GM12875 (cell line): ENCODE data around the gene PDS5B.
"Not testable (repeated sequence)": the region's sequence is repeated elsewhere in the genome, so short reads cannot be mapped to it uniquely, and the experiment has no call there.

Source experiments
- H3K4me3 ChIP-seq: one replicate; pipeline ENCODE4 v1.5.1; 2011; ENCODE audit warnings: low read depth, low read length, control low read depth
- TF ChIP-seq, protein P1 (sequence below): IDR thresholded peaks from 2 replicates; pipeline ENCODE4 v1.5.1; 2011; ENCODE audit warnings: low read depth, mild to moderate bottlenecking, control low read depth, inconsistent platforms, low read length, moderate library complexity, borderline replicate concordance; ENCODE audit not compliant: insufficient read depth

Gene PDS5B

DNA sequence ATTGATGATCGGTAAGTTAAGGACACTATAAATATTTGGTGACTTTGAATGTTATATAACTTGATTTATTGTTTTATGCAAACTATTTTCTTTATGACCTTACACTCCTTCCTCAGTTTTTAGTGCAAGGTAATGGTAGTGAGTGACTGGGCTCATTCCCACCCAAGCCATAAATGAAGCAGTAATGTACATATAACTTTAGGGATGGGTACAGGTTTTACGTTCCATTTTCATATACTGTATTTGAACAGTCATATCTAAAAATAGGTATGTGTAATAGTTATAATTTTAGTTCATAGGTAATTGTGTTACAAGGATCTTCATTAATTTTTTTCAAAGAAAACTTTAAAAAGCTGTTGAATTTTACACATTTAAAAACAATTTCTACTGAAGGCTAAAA lies 101.0 kb downstream of the PDS5B start:
- H3K4me3 ChIP-seq, result no peak overlapping the region
- TF ChIP-seq, protein P1, sequence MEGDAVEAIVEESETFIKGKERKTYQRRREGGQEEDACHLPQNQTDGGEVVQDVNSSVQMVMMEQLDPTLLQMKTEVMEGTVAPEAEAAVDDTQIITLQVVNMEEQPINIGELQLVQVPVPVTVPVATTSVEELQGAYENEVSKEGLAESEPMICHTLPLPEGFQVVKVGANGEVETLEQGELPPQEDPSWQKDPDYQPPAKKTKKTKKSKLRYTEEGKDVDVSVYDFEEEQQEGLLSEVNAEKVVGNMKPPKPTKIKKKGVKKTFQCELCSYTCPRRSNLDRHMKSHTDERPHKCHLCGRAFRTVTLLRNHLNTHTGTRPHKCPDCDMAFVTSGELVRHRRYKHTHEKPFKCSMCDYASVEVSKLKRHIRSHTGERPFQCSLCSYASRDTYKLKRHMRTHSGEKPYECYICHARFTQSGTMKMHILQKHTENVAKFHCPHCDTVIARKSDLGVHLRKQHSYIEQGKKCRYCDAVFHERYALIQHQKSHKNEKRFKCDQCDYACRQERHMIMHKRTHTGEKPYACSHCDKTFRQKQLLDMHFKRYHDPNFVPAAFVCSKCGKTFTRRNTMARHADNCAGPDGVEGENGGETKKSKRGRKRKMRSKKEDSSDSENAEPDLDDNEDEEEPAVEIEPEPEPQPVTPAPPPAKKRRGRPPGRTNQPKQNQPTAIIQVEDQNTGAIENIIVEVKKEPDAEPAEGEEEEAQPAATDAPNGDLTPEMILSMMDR, result no peak

GRCh38 chr13:32695602-32696250 lies 109.5 kb downstream of the PDS5B start:
- no peak overlapping the region for H3K4me3 ChIP-seq
- TF ChIP-seq, protein P1, result no peak

DNA sequence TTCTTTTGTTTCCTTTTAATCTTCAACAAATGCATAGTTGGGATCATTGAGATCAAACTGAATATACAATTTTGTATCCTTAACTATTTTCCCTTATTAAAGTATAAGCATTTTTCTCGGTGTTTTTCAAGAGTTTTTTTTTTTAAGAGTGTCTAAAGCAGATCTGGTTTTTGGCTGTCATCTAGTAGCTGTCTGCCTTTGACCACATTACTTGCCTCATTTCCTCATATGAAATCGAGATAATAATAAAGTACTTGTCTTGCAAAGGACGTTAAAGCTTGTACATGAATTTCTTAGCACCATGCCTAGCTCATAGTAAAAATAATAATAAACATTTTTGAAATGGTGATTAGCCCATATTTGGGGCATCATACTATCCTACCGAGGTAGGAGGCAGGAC lies 121.2 kb downstream of the PDS5B start:
- TF ChIP-seq, protein P1, result no peak
- no peak overlapping the region for H3K4me3 ChIP-seq

- H3K4me3 ChIP-seq, result no peak overlapping the region
- TF ChIP-seq, protein P1, result no peak
Measured at GRCh38 chr13:32713397-32713796, 127.1 kb downstream of the PDS5B start.

- not testable (repeated sequence) for H3K4me3 ChIP-seq
Measured at GRCh38 chr13:32716201-32716600, 129.9 kb downstream of the PDS5B start.

- TF ChIP-seq, protein P1, result no peak
- no peak overlapping the region for H3K4me3 ChIP-seq
Measured at GRCh38 chr13:32720026-32720425, 133.8 kb downstream of the PDS5B start.

DNA sequence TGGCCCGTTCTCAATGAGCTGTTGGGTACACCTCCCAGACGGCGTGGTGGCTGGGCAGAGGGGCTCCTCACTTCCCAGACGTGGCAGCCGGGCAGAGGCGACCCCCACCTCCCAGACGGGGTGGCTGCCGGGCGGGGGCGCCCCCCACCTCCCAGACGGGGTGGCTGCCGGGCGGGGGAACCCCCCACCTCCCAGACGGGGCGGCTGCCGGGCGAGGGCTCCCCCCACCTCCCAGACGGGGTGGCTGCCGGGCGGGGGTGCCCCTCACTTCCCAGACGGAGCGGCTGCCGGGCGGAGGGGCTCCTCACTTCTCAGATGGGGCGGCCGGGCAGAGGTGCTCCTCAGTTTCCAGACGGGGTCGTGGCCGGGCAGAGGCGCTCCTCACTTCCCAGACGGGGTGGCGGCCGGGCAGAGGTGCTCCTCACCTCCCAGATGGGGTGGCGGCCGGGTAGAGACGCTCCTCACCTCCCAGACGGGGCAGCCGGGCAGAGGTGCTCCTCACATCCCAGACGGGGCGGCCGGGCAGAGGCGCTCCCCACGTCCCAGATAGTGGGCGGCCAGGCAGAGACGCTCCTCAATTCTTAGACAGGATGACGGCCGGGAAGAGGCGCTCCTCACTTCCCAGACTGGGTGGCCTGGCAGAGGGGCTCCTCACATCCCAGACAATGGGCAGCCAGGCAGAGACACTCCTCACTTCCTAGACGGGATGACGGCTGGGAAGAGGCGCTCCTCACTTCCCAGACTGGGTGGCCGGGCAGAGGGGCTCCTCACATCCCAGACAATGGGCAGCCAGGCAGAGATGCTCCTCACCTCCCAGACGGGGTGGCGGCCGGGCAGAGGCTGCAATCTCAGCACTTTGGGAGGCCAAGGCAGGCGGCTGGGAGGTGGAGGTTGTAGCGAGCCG lies 135.1 kb downstream of the PDS5B start:
- not testable (repeated sequence) for H3K4me3 ChIP-seq

DNA sequence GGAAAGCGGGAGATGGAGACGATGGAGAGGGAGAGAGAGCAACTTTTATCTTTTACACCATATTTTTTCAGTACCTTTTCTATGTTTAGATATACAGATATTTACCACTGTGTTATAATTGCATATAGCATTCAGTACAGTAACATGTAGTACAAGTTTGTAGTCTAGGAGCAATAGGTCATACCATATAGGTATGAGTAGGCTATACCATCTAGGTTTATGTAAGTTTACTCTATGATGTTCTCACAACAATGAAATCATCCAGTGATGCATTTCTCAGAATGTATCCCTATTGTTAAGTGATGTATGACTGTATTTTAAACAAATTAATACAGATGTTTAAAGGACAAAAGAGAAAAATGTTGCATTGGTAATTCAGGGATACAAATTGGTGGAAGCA lies 136.1 kb downstream of the PDS5B start:
- TF ChIP-seq, protein P1, result no peak
- H3K4me3 ChIP-seq, result no peak overlapping the region
